Fibroblast of lung (primary cell): ENCODE measurements around the gene AGK.

ENCODE experiments used
- EZH2 ChIP-seq: IDR thresholded peaks from 2 replicates; pipeline ENCODE4 v1.5.1; 2012; ENCODE audit warnings: low read length, control low read depth, mild to moderate bottlenecking; ENCODE audit errors: missing control alignments
- TF ChIP-seq, protein P1 (sequence below), 2 donors: IDR thresholded peaks in 1 of 2; conservative IDR thresholded peaks in 1 of 2; 1 replicate in 1 of 2; 2 replicates in 1 of 2; pipeline ENCODE4 v1.5.1; 2011 to 2012; ENCODE audit warnings: low read length in 2 of 2, control low read depth in 1 of 2, inconsistent platforms in 1 of 2, low read depth in 1 of 2, mild to moderate bottlenecking in 1 of 2

DNA sequence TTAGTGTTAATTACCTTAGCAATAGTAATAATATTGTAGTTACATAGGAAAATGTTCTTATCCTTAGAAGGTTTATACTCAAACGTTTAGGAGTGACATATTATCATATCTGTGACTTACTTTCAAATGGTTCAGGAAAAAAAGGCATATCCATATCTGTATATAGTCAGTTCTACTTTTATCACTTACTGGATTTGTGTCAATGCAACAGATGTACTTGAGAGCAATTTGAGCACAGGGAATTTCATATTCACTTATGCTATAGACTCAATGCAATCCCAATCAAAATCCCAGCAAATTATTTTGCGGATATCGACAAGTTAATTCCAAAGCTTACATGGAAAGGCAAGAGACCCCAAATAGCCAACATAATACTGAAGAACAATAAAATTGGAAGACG, 140.8 kb downstream of the AGK start:
- TF ChIP-seq EZH2: no peak
- TF ChIP-seq, protein P1, sequence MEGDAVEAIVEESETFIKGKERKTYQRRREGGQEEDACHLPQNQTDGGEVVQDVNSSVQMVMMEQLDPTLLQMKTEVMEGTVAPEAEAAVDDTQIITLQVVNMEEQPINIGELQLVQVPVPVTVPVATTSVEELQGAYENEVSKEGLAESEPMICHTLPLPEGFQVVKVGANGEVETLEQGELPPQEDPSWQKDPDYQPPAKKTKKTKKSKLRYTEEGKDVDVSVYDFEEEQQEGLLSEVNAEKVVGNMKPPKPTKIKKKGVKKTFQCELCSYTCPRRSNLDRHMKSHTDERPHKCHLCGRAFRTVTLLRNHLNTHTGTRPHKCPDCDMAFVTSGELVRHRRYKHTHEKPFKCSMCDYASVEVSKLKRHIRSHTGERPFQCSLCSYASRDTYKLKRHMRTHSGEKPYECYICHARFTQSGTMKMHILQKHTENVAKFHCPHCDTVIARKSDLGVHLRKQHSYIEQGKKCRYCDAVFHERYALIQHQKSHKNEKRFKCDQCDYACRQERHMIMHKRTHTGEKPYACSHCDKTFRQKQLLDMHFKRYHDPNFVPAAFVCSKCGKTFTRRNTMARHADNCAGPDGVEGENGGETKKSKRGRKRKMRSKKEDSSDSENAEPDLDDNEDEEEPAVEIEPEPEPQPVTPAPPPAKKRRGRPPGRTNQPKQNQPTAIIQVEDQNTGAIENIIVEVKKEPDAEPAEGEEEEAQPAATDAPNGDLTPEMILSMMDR (conservative IDR thresholded peaks at IDR 0.05 in 1 of 2, IDR thresholded peaks at IDR 0.05 in 1 of 2; ENCODE audit: low read depth in 1 of 2, low read length in 2 of 2): no peak
